Spinal cord (tissue), 10 donors: ENCODE results near the gene SPTBN1. TPM values are rescaled to one million over a fixed set of nuclear protein-coding genes. Genes with fewer than 3 reads are reported as not detected.
A peak's percentile ranks its signal among the peaks of the same experiment; 100 is the strongest.

Source experiments
- DNase-seq, 6 donors: peaks; one replicate each; pipeline versions ENCODE4 v3.0.0 to v3.0.0-alpha.2; 2013 to 2015; ENCODE audit warnings: low spot score in 6 of 6, low read depth in 4 of 6
- H3K27ac ChIP-seq: one replicate; pipeline ENCODE4 v1.5.1; 2013; ENCODE audit warnings: low read depth, low read length, control low read depth
- H3K27me3 ChIP-seq: one replicate; pipeline ENCODE4 v1.6.1; 2013; ENCODE audit warnings: low read length; ENCODE audit not compliant: control insufficient read depth, insufficient read depth
- H3K36me3 ChIP-seq: one replicate; pipeline ENCODE4 v1.6.1; 2013; ENCODE audit warnings: low read length; ENCODE audit not compliant: control insufficient read depth, insufficient read depth
- H3K4me1 ChIP-seq: one replicate; pipeline ENCODE4 v1.6.1; 2013; ENCODE audit warnings: low read length; ENCODE audit not compliant: control insufficient read depth, insufficient read depth
- H3K4me3 ChIP-seq: one replicate; pipeline ENCODE4 v1.5.1; 2013; ENCODE audit warnings: low read depth, low read length, control low read depth
- H3K9me3 ChIP-seq: one replicate; pipeline ENCODE4 v1.6.1; 2013; ENCODE audit warnings: low read length; ENCODE audit not compliant: control insufficient read depth, insufficient read depth
- WGBS: methylation state at CpG from one replicate; pipeline ENCODE4 v1.1.5; 2013; ENCODE audit warnings: missing lambda C conversion rate; ENCODE audit not compliant: insufficient coverage; 5-methylcytosine and 5-hydroxymethylcytosine counted together
- long read RNA-seq, 4 donors: transcript quantifications; one replicate each; lab custom pipeline, GENCODE V29; 2026
- polyA plus RNA-seq, 2 donors: library from polyadenylated mRNA; unstranded; fragments of 120-200 nt; gene quantifications; one replicate each; pipeline ENCODE4 v1.2.1, GENCODE V29; 2013; ENCODE audit not compliant: insufficient read length in 2 of 2
- total RNA-seq, 2 donors: library from RNA; depleted of rRNA in 1 of 2; stranded (reverse); fragments of 120-200 nt in 1 of 2; fragments of >200 nt in 1 of 2; gene quantifications; one replicate each; pipeline versions ENCODE4 v1.2.3 to v1.2.4, GENCODE V29; 2013 to 2014
- donor health status: healthy.

The SPTBN1 gene
- total RNA-seq (100 to 1,000 TPM; 495 to 501 TPM), polyA plus RNA-seq (100 to 1,000 TPM; 351 to 357 TPM)
- long read RNA-seq, donor 1, full-length matches to known transcripts = 21 of 823 reads
- long read RNA-seq, donor 1, partial matches to known transcripts = 802 of 823 reads
- long read RNA-seq, donor 1, other reads (novel, unspliced or antisense) = 0 of 823 reads
- long read RNA-seq, donor 2, transcript SPTBN1-204 (4 exons, 3,332 nt) = major isoform, 7 of 15 reads
- long read RNA-seq, donor 2, partial matches to known transcripts = 8 of 15 reads
- long read RNA-seq, donor 2, other reads (novel, unspliced or antisense) = 0 of 15 reads
- long read RNA-seq, donor 3, transcript SPTBN1-204 (4 exons, 3,332 nt) = major isoform, 11 of 53 reads
- long read RNA-seq, donor 3, partial matches to known transcripts = 42 of 53 reads
- long read RNA-seq, donor 3, other reads (novel, unspliced or antisense) = 0 of 53 reads
- long read RNA-seq, donor 4, full-length matches to known transcripts = 20 of 59 reads
- long read RNA-seq, donor 4, partial matches to known transcripts = 39 of 59 reads
- long read RNA-seq, donor 4, other reads (novel, unspliced or antisense) = 0 of 59 reads

- H3K4me3 ChIP-seq = peak within 1 kb of the TSS; percentile 89
- H3K27me3 ChIP-seq = no peaks in the 10 kb centered on the region
- peak; percentile 79 to 98 (median 88) for DNase-seq
- H3K27ac ChIP-seq = peak within 1 kb of the TSS; percentile 97
- no peaks in the 10 kb centered on the region for H3K36me3 ChIP-seq
- peaks cover 14% of the 10 kb centered on the region for H3K4me1 ChIP-seq
- H3K9me3 ChIP-seq = no peaks in the 10 kb centered on the region
- 0% methylated on average over 40 of the region's 67 CpGs for WGBS
These were observed at the start of gene SPTBN1 for GRCh38 chr2:54455563-54456361. TSS of gene SPTBN1 (plus strand) at chr2:54456327. CDS start at chr2:54526419, 70,092 bp downstream.

- no peaks in the 10 kb centered on the region for H3K27me3 ChIP-seq
- WGBS = 81% methylated on average over 3 of the region's 3 CpGs
- no peak overlapping the region for H3K4me3 ChIP-seq
- no peak for DNase-seq
- H3K27ac ChIP-seq = no peak overlapping the region
- no peaks in the 10 kb centered on the region for H3K9me3 ChIP-seq
- H3K36me3 ChIP-seq = no peaks in the 10 kb centered on the region
- peaks cover 9% of the 10 kb centered on the region for H3K4me1 ChIP-seq
These were observed 48.4 kb upstream of the SPTBN1 start for GRCh38 chr2:54407693-54408092.

GRCh38 chr2:54408288-54408687, 47.8 kb upstream of the SPTBN1 start:
- 88% methylated on average over 3 of the region's 3 CpGs for WGBS
- no peak overlapping the region for H3K27ac ChIP-seq

GRCh38 chr2:54409752-54410151, 46.4 kb upstream of the SPTBN1 start:
- H3K27ac ChIP-seq = peak overlapping the region; percentile 64
- DNase-seq = peak; percentile 55 to 95 (median 67)

More at GRCh38 chr2:54408288-54408687, 47.8 kb upstream of the SPTBN1 start:
- Histone ChIP-seq H3K27me3 (no peaks in the 10 kb centered on the region), H3K9me3 (no peaks in the 10 kb centered on the region), H3K4me3 (no peak overlapping the region), H3K4me1 (peaks cover 7% of the 10 kb centered on the region), H3K36me3 (no peaks in the 10 kb centered on the region)
- peak in 1 of 6 donors; percentile 40 for DNase-seq

GRCh38 chr2:54411801-54412354, 44.2 kb upstream of the SPTBN1 start:
- peaks cover 7% of the 10 kb centered on the region for H3K4me1 ChIP-seq
- H3K36me3 ChIP-seq = no peaks in the 10 kb centered on the region
- no peak overlapping the region for H3K4me3 ChIP-seq
- WGBS = 67% methylated on average over 3 of the region's 5 CpGs
- DNase-seq = no peak
- no peaks in the 10 kb centered on the region for H3K9me3 ChIP-seq
- no peaks in the 10 kb centered on the region for H3K27me3 ChIP-seq
- H3K27ac ChIP-seq = no peak overlapping the region

More at GRCh38 chr2:54409752-54410151, 46.4 kb upstream of the SPTBN1 start:
- Histone ChIP-seq H3K4me3 (no peak overlapping the region), H3K9me3 (no peaks in the 10 kb centered on the region), H3K36me3 (no peaks in the 10 kb centered on the region), H3K4me1 (peaks cover 7% of the 10 kb centered on the region), H3K27me3 (no peaks in the 10 kb centered on the region)
- WGBS = no CpG with 5 or more reads among the region's 5 CpGs

- no peaks in the 10 kb centered on the region for H3K9me3 ChIP-seq
- H3K4me1 ChIP-seq = no peaks in the 10 kb centered on the region
- H3K4me3 ChIP-seq = no peak overlapping the region
- no peaks in the 10 kb centered on the region for H3K27me3 ChIP-seq
- no peak overlapping the region for H3K27ac ChIP-seq
- no peak for DNase-seq
- WGBS = 90% methylated on average over 4 of the region's 9 CpGs
- H3K36me3 ChIP-seq = no peaks in the 10 kb centered on the region
These were observed 39.8 kb upstream of the SPTBN1 start for GRCh38 chr2:54416166-54416813.

GRCh38 chr2:54416938-54417337, 39.2 kb upstream of the SPTBN1 start:
- no peak overlapping the region for H3K27ac ChIP-seq
- H3K4me3 ChIP-seq = no peak overlapping the region
- no peaks in the 10 kb centered on the region for H3K36me3 ChIP-seq
- WGBS = no CpG with 5 or more reads among the region's 1 CpG
- no peaks in the 10 kb centered on the region for H3K9me3 ChIP-seq
- no peaks in the 10 kb centered on the region for H3K27me3 ChIP-seq
- no peak for DNase-seq
- H3K4me1 ChIP-seq = no peaks in the 10 kb centered on the region

GRCh38 chr2:54417577-54417976, 38.5 kb upstream of the SPTBN1 start:
- Histone ChIP-seq H3K4me3 (no peak overlapping the region), H3K27ac (no peak overlapping the region), H3K36me3 (no peaks in the 10 kb centered on the region), H3K27me3 (no peaks in the 10 kb centered on the region), H3K4me1 (no peaks in the 10 kb centered on the region), H3K9me3 (no peaks in the 10 kb centered on the region)
- DNase-seq = no peak
- 80% methylated on average over 1 of the region's 2 CpGs for WGBS

GRCh38 chr2:54419388-54419787, 36.7 kb upstream of the SPTBN1 start:
- Histone ChIP-seq H3K9me3 (no peaks in the 10 kb centered on the region), H3K4me1 (no peaks in the 10 kb centered on the region), H3K27me3 (no peaks in the 10 kb centered on the region), H3K4me3 (no peak overlapping the region), H3K36me3 (no peaks in the 10 kb centered on the region), H3K27ac (peak overlapping the region; percentile 11)
- DNase-seq = no peak
- 80% methylated on average over 2 of the region's 4 CpGs for WGBS
